Heart left ventricle (tissue), 13 donors: ENCODE data around the gene C1QTNF1.

Source experiments
- POLR2A ChIP-seq, 2 donors: fragments of 450-650 bp; IDR thresholded peaks; one replicate each; pipeline ENCODE4 v1.6.1; 2017; ENCODE audit warnings: antibody characterized with exemption in 2 of 2, mild to moderate bottlenecking in 2 of 2, moderate library complexity in 2 of 2
- TF ChIP-seq, protein P1 (sequence below), 12 donors: fragments of 200-600 bp; sonication (generic) in 4 of 12; IDR thresholded peaks; one replicate each; pipeline versions ENCODE4 v1.5.0 to v1.8.0; 2018 to 2022; ENCODE audit warnings: antibody characterized with exemption in 12 of 12, mild to moderate bottlenecking in 5 of 12
- donor health status: ischemic (EF 13 %, LVEDD 7.1; RV severe dilation, severe dysfunction).
- donor health status: DM: no; HTN: yes; CAD: no.
- donor health status: DM: no; HTN: no; CAD: no.
- donor health status: ischemic (EF 25% LVEDD 6.9; RV normal size, moderate dysfunction).
- donor health status: ischemic (EF 25% LVEDD 5.7; RV mildly dilated, moderate dysfunction).
- donor health status: ischemic (EF 35%, LVEDD 5.7; RV mildly dilated, moderate dysfunction).
- donor health status: nonischemic (EF 11% LVEDD 7.7; RV severe dilation, severe dysfunction).
- donor health status: DM: yes; HTN: yes; CAD: no.
- donor health status: PGD.
- donor health status: ischemic (EF 29% LVEDD 5.4; RV normal size, mild dysfunction).
- donor health status: nonischemic (EF 23%, LVEDD 6.1; RV moderate dilation, normal function).

DNA sequence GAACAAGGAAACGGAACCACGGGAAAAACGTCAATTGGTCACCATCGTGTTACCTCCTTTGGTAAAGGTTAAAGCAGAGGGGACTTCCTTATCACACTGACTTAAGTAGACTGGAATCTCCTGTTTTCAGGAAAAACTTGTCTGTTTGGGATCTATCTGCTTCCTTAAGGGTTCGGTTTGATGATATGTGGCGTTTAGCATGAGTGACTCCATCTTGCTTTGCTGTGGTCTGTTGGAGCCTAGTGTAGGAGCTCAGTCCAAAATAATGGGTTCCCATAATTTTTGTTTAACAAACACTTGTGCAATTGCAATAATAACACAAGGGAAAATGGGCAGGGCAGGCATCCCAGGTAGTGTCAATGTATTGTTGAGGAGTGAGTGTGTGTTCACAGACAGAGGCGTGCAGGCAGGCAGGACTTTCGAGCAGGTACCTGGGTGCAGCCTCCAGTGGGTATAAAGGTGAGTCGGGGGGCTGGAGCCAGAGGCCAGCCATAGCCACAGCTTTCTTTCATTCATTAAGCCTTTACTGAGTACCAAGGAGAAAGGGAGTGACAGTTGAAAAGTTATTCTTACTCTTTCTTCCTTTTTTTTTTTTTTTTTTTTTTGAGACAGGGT lies 46.4 kb downstream of the C1QTNF1 start:
- TF ChIP-seq, protein P1, sequence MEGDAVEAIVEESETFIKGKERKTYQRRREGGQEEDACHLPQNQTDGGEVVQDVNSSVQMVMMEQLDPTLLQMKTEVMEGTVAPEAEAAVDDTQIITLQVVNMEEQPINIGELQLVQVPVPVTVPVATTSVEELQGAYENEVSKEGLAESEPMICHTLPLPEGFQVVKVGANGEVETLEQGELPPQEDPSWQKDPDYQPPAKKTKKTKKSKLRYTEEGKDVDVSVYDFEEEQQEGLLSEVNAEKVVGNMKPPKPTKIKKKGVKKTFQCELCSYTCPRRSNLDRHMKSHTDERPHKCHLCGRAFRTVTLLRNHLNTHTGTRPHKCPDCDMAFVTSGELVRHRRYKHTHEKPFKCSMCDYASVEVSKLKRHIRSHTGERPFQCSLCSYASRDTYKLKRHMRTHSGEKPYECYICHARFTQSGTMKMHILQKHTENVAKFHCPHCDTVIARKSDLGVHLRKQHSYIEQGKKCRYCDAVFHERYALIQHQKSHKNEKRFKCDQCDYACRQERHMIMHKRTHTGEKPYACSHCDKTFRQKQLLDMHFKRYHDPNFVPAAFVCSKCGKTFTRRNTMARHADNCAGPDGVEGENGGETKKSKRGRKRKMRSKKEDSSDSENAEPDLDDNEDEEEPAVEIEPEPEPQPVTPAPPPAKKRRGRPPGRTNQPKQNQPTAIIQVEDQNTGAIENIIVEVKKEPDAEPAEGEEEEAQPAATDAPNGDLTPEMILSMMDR (IDR thresholded peaks at IDR 0.05), result no peak
- TF ChIP-seq POLR2A (IDR thresholded peaks at IDR 0.05), result no peak
